PC-3 (cell line): Measurements from ENCODE around the gene SP140. TPM values are rescaled to one million over a fixed set of nuclear protein-coding genes. Genes with fewer than 3 reads are reported as not detected.

Experiments
- ATAC-seq: fragments of 200-7000 bp; cut with Tn5 transposase; 2 replicates; pipeline ENCODE4 v1.9.1; 2020; ENCODE audit warnings: mild to moderate bottlenecking, moderate library complexity
- BruUV-seq: library from RNA; stranded (reverse); fragments of 400-500 nt; replicated peaks from 2 replicates; lab custom pipeline; 2021; lab: Mats Ljungman, UMichigan
- CTCF ChIA-PET: fragments of 300-600 bp; sonication (Branson Sonifier 250); formaldehyde crosslinking; loops from one replicate; lab custom pipeline; 2022; ENCODE audit warnings: antibody characterized with exemption; lab: Charles Lee
- POLR2A ChIA-PET: fragments of 300-600 bp; sonication (Branson Sonifier 250); formaldehyde crosslinking; loops from one replicate; lab custom pipeline; 2022; ENCODE audit warnings: antibody characterized with exemption; ENCODE audit not compliant: unreplicated experiment; lab: Charles Lee
- DNase-seq: peaks from one replicate; pipeline ENCODE4 v3.0.0-alpha.2; 2015
- H2AFZ ChIP-seq: fragments of 300-600 bp; sonication (generic); 2 replicates; pipeline ENCODE4 v1.6.0; 2016; ENCODE audit warnings: antibody characterized with exemption, low read length
- H3F3A ChIP-seq: fragments of 300-600 bp; sonication (generic); one replicate; pipeline ENCODE4 v1.6.0; 2017; ENCODE audit warnings: antibody characterized with exemption, low read length, control low read depth, mild to moderate bottlenecking; ENCODE audit not compliant: unreplicated experiment
- H3K27ac ChIP-seq: fragments of 300-600 bp; sonication (generic); 2 replicates; pipeline ENCODE4 v1.5.1; 2016; ENCODE audit warnings: mild to moderate bottlenecking, low read length
- H3K27me3 ChIP-seq: fragments of 300-600 bp; sonication (generic); 2 replicates; pipeline ENCODE4 v1.6.1; 2016; ENCODE audit warnings: low read length, mixed read lengths
- H3K36me3 ChIP-seq: fragments of 300-600 bp; sonication (generic); 2 replicates; pipeline ENCODE4 v1.6.1; 2016; ENCODE audit warnings: low read depth, mixed run types, low read length, mixed read lengths
- H3K4me1 ChIP-seq: fragments of 300-600 bp; sonication (generic); 2 replicates; pipeline ENCODE4 v1.5.1; 2016; ENCODE audit warnings: low read length; ENCODE audit not compliant: insufficient read depth
- H3K4me2 ChIP-seq: fragments of 300-600 bp; sonication (generic); 2 replicates; pipeline ENCODE4 v1.6.0; 2016; ENCODE audit warnings: low read length
- H3K4me3 ChIP-seq: fragments of 300-600 bp; sonication (generic); 2 replicates; pipeline ENCODE4 v1.5.1; 2016; ENCODE audit warnings: mild to moderate bottlenecking, low read length, mixed read lengths
- H3K79me2 ChIP-seq: fragments of 300-600 bp; sonication (generic); 2 replicates; pipeline ENCODE4 v1.6.1; 2017; ENCODE audit warnings: low read length, mixed read lengths
- H3K9ac ChIP-seq: fragments of 300-600 bp; sonication (generic); 2 replicates; pipeline ENCODE4 v1.6.0; 2016; ENCODE audit warnings: mild to moderate bottlenecking, low read length
- H3K9me2 ChIP-seq: fragments of 300-600 bp; sonication (generic); replicated peaks from 2 replicates; pipeline ENCODE4 v1.6.1; 2016; ENCODE audit warnings: mixed run types, low read length, mixed read lengths
- H3K9me3 ChIP-seq: fragments of 300-600 bp; sonication (generic); 2 replicates; pipeline ENCODE4 v1.6.1; 2016; ENCODE audit warnings: low read length, mixed read lengths
- H4K20me1 ChIP-seq: fragments of 300-600 bp; sonication (generic); 2 replicates; pipeline ENCODE4 v1.6.1; 2016; ENCODE audit warnings: low read length, mixed read lengths
- CTCF ChIP-seq: fragments of 300-600 bp; sonication (generic); conservative IDR thresholded peaks from 2 replicates; pipeline ENCODE4 v1.5.1; 2017; ENCODE audit warnings: antibody characterized with exemption, low read depth, mild to moderate bottlenecking, low read length
- EZH2 ChIP-seq: fragments of 300-600 bp; sonication (generic); IDR thresholded peaks from one replicate; pipeline ENCODE4 v1.6.1; 2017; ENCODE audit warnings: antibody characterized with exemption, mild to moderate bottlenecking, low read length; ENCODE audit not compliant: unreplicated experiment
- EZH2phosphoT487 ChIP-seq: fragments of 300-600 bp; sonication (generic); IDR thresholded peaks from 2 replicates; pipeline ENCODE4 v1.6.1; 2018; ENCODE audit warnings: mild to moderate bottlenecking, antibody characterized with exemption, low read length, borderline replicate concordance
- intact Hi-C: fragments of 100-400 bp; cut with micrococcal nuclease; formaldehyde crosslinking; loops from 2 replicates; pipeline ENCODE4 v1.9.0; 2023
- total RNA-seq: library from RNA; depleted of rRNA; stranded (reverse); fragments of >200 nt; gene quantifications from 2 replicates; pipeline ENCODE4 v1.2.3, GENCODE V29; 2014

SP140 gene
- total RNA-seq, 1 experiment from 2014 or later, result not detected

- ATAC-seq, result no peak
- no peaks in the 10 kb centered on the region for H3K9me3 ChIP-seq
- BruUV-seq, result no TSS peak
These were observed 24.7 kb downstream of the SP140 start for GRCh38 chr2:230250231-230250630.

GRCh38 chr2:230254152-230254881 lies 28.8 kb downstream of the SP140 start:
- ATAC-seq (no peak), DNase-seq (no peak)
- Histone ChIP-seq H3K27me3 (peaks cover 13% of the 10 kb centered on the region), H3K4me1 (no peaks in the 10 kb centered on the region), H2AFZ (no peak overlapping the region), H3F3A (no peaks in the 10 kb centered on the region), H3K9me3 (no peaks in the 10 kb centered on the region), H3K79me2 (no peaks in the 10 kb centered on the region), H3K4me2 (no peak overlapping the region), H3K9me2 (no peaks in the 10 kb centered on the region), H3K9ac (no peak overlapping the region), H3K4me3 (no peak overlapping the region), H4K20me1 (no peaks in the 10 kb centered on the region), H3K27ac (no peak overlapping the region), H3K36me3 (no peaks in the 10 kb centered on the region)
- TF ChIP-seq CTCF (no peak), EZH2phosphoT487 (no peak), EZH2 (no peak)
- intact Hi-C loops, result no loop called here
- no TSS peak for BruUV-seq
- ChIA-PET POLR2A (no interaction called here), CTCF (no interaction called here)

More at GRCh38 chr2:230250231-230250630, 24.7 kb downstream of the SP140 start:
- H4K20me1 ChIP-seq, result no peaks in the 10 kb centered on the region
- H3K9me2 ChIP-seq, result no peaks in the 10 kb centered on the region
- no peaks in the 10 kb centered on the region for H3K36me3 ChIP-seq
- H2AFZ ChIP-seq, result no peak overlapping the region
- H3K4me1 ChIP-seq, result no peaks in the 10 kb centered on the region
- ChIA-PET POLR2A (no interaction called here), CTCF (no interaction called here)
- no peak overlapping the region for H3K27ac ChIP-seq
- H3K27me3 ChIP-seq, result peaks cover 15% of the 10 kb centered on the region
- intact Hi-C loops, result no loop called here
- H3K4me3 ChIP-seq, result no peak overlapping the region
- H3F3A ChIP-seq, result no peaks in the 10 kb centered on the region
- TF ChIP-seq EZH2 (no peak), EZH2phosphoT487 (no peak), CTCF (no peak)
- H3K9ac ChIP-seq, result no peak overlapping the region
- no peak for DNase-seq
- no peak overlapping the region for H3K4me2 ChIP-seq
- H3K79me2 ChIP-seq, result no peaks in the 10 kb centered on the region

- TF ChIP-seq EZH2phosphoT487, result no peak
- no peak for TF ChIP-seq CTCF
- TF ChIP-seq EZH2, result no peak
- no peak overlapping the region for H3K27ac ChIP-seq
- DNase-seq, result no peak
- no peak for ATAC-seq
- no TSS peak for BruUV-seq
- H4K20me1 ChIP-seq, result no peaks in the 10 kb centered on the region
- no peaks in the 10 kb centered on the region for H3K36me3 ChIP-seq
- no peaks in the 10 kb centered on the region for H3K79me2 ChIP-seq
- H3F3A ChIP-seq, result no peaks in the 10 kb centered on the region
- no peak overlapping the region for H2AFZ ChIP-seq
- no peaks in the 10 kb centered on the region for H3K4me1 ChIP-seq
- intact Hi-C loops, result no loop called here
- no peak overlapping the region for H3K9ac ChIP-seq
- H3K9me2 ChIP-seq, result no peaks in the 10 kb centered on the region
- H3K4me2 ChIP-seq, result no peak overlapping the region
- no peak overlapping the region for H3K4me3 ChIP-seq
- no peaks in the 10 kb centered on the region for H3K9me3 ChIP-seq
- ChIA-PET POLR2A (no interaction called here), CTCF (no interaction called here)
- H3K27me3 ChIP-seq, result peaks cover 8% of the 10 kb centered on the region; the same call in 1 of the 2 replicates
These were observed 31.3 kb downstream of the SP140 start for GRCh38 chr2:230256733-230257332.
